Activated CD4-positive, alpha-beta T cell treated with anti-CD3 and anti-CD28 coated beads for 4 hours (primary cell): ENCODE measurements around the gene IL17RB.

Source experiments
- DNase-seq, 2 donors: peaks; one replicate each; pipeline ENCODE4 v3.0.0-alpha.2; 2020

Gene IL17RB

DNA sequence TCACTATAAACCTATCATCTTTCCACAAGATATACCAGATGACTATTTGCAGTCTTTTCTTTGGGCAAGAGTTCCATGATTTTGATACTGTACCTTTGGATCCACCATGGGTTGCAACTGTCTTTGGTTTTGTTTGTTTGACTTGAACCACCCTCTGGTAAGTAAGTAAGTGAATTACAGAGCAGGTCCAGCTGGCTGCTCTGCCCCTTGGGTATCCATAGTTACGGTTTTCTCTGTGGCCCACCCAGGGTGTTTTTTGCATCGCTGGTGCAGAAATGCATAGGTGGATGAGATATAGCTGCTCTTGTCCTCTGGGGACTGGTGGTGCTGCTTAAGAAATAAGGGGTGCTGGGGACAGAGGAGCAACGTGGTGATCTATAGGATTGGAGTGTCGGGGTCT lies 33.9 kb upstream of the IL17RB start:
- DNase-seq = no peak

DNA sequence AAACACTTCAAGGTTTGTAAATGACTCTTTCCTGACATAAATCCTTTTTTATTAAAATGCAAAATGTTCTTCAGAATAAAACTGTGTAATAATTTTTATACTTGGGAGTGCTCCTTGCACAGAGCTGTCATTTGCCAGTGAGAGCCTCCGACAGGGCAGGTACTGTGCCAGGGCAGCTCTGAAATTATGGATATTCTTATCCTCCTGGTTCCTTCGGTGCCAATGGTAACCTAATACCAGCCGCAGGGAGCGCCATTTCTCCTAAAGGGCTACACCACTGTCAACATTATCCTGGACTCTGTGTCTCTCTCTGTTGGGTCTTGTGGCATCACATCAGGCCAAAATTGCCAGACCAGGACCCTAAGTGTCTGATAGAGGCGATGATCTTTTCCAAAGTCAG lies 33.1 kb upstream of the IL17RB start:
- DNase-seq = no peak

DNA sequence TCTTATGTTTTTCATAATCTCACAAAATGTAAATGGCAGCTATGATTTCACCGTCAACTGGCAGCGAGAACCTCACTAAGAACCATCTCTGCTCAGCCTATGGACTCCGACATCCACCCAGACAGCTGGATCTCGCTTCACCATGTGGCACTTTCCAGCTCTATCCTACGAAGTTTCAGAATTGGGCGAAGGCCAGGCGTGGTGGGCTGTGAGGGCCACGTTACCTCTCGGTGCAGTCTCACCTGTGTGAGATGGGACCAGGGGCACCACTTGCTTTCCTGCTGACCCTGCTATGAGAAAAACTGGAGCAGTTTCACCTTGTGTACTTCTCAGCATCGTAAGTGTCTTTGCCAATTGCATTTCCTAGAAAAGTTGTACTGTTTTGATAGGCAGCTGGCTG lies 32.5 kb upstream of the IL17RB start:
- DNase-seq = no peak

DNA sequence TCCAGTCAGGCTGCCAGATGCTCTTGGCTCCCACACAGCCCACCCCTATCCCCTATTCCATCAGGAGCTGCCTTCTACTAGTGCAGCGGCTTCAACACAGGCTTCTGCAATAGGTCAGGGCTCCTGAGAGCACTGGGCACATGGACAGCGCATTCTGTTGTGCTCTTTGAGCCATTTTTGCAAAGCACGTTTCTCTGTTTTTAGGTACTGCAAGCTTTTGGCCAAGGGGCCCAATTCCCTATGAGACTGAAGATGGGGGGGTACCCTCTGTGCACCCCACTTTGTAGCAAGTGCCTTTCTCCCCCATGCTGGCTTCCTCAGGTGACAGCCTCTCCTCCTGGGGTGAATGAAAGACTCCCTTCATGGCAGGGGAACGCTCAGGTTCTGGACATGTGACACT lies 31.3 kb upstream of the IL17RB start:
- DNase-seq = no peak

DNA sequence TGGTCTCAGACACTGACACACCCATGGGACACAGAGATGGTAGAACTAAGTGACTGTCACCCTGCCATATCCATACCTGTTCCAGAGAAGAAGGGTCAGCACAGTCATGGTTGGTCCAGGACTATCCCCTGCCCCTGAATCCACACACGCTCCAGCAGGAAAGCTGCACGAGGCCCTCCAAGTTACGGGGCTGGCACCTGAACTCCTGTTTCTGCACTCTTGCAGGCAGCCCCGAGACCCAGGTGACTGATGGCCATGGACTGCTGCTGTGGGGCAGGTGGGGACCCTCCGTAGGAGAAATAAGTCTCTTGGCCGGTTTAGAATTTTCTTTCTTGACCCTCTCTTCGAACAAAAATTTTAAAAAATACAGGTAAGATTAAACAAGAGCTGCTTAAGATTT lies 30.7 kb upstream of the IL17RB start:
- DNase-seq = no peak

DNA sequence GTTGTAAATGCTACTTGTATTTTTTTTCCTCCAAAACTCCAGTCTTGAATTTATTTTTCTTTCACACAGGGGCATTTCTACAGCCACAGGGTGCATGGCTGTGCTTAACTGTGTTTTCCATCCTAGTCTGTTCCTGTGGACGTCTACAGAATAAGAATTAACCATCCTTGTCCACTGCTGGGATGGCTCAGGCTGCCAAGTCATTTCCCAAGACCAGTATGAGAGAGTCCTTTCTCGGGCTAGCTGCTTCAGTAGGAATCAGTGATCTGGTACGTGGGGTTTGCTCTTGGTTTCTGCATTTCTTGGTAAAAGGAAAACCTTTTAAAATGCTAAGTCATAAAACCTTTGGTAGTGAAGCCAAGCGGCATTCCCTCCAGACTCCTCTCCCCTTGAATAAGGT lies 29.9 kb upstream of the IL17RB start:
- DNase-seq = no peak

DNA sequence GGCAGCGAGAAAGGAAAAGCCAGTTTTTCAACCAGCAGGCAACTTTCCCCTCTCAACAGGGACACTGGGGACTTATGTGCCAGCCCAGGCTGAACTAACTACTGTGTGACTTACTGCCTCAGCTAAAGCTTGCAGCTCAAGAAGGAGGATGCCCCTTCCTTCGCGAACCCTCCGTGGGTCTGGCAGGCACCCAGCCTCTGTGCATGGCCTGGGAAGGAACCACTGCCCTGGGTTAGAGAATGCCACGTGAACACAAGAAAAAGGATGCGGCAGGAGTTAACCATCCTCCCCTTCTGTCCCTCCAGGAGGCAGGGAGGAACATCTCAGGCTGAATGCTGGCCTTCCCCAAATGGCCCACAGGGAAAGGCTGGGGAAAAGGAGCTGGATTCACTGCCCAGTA lies 29.2 kb upstream of the IL17RB start:
- DNase-seq = no peak

DNA sequence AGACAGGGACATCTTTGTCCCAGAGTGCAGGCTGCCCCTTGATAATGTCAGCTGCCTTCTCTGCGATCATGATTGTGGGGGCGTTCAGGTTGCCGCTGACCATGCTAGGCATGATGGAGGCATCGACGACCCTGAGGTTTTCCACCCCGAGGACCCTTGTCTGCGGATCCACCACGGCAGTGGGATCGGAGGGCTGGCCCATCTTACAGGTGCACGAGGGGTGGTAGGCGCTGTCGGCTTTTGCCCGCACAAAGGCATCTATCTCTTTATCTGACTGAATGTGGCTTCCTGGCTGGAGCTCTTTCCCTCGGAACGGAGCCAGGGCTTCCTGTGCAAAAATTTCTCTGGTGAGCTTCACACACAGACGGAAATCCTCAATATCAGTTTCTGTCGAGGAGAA lies 28.6 kb upstream of the IL17RB start:
- DNase-seq = no peak

DNA sequence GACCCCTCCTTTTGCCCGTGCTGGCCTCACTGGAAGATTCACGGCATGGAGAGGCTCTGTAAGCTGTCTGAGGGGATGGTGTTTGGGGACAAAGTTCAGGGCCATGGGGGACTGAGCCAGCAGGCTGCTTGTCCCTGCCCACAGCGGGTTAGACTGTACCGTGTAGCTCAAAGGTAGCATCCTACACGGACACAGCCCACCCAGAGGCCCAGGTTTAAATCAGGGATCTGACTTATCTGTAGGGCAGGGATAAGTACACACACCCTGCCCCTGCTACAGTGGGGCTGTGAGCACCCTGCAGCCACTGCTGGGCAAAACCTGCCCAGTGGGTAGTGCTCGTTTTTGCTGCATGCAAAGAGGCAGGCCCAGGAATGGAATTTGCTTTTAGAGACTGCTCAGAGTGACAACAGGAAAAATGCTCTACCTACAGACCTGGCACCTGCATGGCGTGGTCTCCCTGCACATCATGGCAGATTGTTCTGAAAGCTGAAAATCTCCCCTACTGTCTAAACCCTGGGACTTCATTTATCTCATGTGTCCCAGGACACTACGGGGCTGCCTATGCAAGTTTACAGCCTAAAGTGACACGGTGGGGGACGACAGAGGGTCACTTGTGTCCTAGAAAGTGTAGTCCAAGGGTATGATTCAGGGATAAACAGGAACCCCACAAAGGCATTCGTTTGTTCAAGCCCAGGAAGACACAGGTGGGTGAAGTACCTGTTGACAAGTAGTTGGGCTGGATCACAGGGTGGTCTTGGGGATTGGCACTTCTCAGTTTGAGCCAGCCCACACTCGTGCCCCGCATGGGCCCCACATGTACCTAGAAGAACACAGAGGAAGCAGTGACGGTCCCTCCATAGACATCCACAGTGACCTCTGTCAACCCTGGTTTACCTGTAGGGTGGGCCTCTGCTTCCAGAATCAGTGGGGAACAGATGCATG lies 27.9 kb upstream of the IL17RB start:
- no peak for DNase-seq

DNA sequence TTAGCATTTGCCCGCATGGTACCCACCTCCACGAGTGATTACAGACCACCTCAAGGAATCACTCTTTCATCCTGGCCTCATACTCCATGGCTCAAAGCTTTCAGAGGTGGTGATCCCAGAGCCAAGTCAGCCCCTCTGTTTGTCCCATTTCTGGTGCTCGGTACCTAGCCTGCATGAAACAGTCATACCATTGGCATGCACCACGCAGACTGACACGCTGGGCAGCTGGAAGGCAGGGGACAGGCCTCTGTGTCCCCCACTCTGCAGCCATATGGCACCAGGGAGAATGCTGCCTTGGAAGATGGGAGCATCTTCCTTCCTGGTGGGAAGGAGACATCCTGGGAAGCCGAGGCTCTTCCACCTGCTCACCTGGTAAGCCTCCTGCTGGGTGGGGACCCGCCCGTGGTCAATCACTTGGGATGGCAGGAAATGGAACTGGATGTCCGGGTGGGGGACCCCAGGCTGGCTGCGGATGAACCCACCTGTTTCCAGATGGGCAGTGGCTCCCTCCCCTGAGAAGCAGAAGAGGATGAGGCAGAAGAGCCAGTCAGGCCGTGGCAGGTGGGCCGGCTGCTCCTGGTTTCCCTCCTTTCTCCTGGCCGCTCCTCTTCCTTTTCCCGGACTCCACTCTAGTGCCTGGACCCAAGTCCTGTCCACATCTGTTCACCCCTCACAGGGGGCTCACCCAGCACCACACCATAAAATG lies 27.1 kb upstream of the IL17RB start:
- no peak for DNase-seq

DNA sequence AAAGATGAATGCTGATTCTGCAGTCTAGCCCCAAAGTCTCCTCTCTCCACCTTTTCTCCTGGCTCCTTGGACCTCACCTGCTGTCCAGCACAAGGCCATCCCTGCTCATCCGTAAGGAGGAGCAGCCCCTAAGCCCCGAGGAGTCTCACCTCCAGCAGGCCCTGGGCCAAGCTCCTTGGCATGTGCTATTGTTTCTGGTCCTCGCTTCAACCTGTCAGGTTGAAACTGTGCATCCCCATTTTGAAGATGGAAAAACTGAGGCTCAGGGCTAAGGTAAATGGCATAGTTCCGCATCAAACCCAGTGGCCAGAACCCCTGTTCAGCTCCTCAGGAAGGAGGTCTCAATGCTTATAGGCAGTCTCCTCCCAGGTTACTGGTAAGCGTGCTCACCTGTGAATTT lies 26.3 kb upstream of the IL17RB start:
- DNase-seq = no peak

DNA sequence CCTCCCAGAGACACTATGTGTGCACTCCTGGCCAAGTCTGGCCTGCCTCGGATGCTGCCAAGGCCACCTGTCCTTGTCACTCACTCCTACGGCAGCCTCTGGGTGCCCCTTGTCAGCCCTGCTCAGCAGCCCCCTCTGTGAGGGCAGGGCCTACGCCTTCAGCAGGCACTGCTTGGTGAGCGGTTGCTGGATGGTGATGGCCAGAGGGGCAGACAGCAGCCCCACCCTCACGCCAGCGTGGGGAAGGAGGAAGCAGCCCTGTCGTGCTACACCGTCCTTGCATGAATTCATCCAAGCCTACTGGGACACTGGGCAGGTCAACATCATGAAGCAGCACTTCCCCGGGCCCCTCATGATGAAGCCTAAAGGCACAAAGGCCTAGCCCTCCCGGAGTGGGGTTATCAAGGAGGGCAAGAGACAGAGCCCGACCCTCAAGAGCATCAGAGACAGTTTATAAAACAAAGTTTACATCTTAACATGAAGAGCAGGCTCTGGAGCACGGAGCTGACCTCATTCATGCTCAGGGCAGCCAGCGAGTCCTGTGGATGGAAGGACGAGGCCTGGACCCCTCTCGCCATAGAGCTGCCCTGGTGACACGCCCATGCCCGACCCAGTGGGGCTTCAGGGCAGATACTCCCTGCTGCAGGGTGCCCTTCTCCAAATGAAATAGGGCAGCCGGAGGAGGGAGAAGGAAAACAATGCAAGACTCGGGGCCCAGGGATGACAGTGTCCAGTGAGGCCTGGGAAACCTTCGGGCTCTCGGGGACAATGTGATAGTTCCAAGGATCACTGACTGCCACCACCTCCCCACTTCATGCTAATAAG lies 25.4 kb upstream of the IL17RB start:
- no peak for DNase-seq

DNA sequence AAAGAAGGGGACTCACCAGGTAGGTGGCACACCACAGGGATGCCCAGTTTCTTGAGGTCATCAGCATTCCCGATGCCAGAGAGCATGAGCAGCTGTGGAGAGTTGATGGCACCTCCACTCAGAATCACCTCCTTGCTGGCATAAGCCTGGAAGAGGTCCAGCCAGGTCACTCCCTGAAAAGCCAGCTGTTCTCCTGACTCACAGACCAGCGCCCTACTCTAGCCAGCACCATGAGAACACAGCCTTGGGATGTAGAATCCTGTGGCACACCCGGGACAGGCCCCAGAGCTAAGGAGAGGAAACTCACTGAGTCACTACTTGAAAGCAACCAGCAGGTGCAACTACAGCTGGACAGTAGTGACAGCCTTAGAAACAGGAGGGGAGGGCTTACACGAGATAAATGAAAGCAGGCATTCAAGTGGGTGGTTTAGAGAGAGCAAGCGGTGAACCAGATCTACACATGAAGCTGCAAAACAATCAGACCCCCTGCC lies 24.7 kb upstream of the IL17RB start:
- DNase-seq = no peak

DNA sequence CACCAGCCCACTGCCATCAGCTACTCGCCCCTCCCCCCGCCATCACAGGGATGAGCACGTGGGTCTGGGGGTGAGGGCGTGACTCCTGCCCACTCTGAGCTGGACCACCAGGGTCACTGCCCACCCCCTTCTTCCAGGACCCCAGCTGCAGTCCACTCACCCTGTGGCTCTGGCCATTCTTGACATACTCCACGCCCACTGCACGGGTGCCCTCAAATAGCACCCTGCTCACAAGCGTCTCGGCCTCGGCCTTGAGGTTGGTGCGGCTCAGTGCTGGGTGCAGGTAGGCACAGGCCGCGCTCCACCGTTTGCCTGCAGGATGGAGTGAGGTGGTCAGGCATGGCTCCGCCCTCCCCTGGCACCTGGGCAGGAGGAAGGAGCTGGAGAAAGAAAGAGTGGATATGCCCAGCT lies 24.0 kb upstream of the IL17RB start:
- DNase-seq = no peak

DNA sequence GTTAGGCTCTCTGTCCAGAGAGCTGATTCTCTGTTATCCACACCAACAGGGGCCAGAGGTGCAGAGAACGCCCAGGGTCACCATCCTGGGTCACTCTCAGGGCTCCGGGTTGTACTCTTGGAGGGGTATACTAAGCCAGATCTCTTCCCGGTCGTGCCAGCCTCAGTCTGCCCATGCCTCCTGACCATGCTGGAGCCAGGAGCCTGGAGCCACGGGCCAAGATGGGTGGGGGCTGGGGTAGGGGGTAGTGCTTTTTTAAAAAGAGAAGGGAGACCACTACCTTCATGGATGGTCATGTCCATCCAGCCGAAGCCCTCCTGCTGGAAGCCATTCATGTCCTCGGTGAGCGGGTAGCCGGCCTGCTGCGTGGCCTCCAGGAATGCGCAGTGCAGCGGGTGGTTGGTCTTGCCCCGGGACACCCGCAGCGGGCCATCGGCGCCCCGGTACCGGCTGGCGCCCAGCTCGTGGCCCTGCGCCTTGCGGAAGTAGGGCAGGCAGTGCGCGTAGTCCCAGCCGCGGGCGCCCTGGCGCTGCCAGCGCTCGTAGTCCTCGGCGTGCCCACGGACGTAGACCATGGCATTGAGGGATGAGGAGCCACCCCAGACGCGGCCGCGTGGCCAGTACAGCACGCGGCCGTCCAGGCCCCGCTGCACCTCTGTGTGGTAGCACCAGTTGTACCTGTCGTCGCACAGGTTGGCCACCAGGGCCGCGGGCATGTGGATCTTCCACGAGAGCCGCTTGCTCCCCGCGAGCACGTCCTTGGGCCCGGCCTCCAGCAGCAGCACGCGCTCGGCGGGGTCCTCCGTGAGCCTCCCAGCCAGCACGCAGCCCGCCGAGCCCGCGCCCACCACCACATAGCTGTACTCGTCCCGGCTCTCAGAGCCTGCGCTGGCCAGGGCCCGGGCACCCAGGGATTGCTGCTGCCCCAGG lies 23.1 kb upstream of the IL17RB start:
- DNase-seq = no peak

DNA sequence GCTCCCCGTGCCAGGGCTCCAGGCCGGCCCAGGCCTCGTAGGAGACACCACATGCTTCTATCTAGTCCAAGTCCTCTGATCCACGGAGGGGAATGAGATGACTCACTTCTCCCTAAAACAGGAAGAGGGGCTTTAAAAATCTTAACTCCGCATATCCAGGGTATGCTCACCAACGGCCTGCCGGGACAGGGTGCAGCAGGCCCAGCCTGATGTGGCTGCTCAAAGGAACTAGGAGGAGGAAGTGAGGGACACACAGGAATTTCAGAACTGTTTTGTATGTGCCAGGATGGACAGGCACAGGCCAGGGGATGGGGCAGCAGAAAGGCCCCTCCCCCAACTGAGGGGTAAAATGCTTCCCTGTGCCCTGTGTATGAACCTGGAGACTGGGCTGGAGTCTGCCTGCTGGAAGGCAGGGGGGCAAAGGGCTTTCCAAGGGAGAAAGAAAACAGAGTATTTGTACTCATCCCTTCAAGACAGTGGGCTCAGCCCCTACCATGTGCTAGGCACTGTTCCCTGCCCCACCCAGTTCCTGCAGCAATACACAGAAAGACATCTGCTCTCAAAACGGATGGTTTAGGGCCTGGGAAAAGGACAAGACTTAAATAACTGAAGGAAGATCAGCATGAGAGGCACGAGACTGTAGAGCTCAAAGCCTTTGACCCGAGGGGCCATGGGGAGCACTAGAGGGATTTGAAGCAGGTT lies 22.3 kb upstream of the IL17RB start:
- no peak for DNase-seq

DNA sequence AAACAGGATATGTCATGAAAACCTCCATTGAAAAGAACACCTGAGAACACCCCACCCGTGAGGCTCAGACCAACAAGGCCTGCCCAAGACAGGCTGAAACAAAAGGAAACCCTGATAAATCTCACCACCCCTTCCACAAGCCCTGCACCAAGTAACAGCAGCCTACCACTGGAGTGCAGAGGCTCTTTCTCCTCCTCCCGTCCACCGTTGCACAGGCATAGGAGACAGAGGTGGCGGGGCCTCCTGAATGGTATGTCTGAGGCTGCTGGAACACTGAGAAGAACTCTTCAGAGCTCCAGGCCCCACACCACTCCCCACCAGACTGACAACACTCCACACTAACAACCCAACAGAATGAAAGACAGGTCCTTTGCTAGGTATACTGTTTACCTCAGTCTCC lies 21.6 kb upstream of the IL17RB start:
- no peak for DNase-seq

DNA sequence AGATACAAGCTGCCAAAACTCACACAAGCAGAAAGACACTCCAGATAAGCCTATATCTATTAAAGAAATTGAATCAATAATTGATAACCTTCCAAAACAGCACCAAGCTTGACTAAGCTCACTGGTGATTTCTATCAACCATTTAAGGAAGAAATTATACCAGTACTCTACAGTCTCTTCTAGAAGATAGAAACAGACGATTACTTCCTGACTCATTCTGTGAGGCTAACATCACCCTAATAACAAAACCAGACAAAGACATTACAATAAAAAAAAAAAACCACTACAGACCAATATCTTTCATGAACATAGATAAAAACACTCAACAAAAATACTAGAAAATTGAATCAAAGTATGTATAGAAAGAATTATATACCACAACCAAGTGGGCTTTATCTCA lies 20.3 kb upstream of the IL17RB start:
- no peak for DNase-seq

DNA sequence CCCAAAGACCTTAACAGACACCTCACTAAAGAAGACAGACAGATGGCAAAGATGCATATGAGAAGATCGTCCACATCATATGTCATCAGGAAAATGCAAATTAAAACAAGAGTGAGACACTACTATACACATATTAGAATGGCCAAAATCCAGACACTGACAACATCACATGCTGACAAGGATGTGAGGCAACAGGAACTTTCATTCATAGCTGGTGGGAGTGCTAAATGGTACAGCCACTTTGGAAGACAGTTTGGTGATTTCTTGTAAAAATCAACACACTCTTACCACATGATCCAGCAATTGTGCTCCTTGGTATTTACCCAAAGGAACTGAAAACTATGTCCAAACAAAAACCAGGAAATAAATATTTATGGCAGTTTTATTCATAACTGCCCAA lies 17.8 kb upstream of the IL17RB start:
- DNase-seq = no peak

DNA sequence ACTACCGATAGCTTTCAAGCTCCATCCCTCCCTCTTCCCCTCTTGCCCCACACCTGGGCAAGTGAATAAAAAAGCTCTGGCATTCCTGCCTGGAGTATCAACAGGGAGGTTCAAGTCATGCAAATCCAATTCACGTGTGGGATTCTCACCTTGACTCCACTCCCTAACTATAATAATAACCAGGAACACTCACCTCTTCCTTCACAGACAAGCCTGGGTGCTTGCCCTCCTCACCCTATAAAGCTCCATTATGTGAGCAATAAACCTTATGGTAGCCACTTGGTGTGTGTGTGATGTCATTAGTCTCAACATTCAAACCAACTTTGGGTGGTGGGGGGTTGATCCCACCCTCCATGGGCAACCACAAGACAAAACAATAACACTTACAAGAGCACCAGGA lies 16.8 kb upstream of the IL17RB start:
- no peak for DNase-seq

DNA sequence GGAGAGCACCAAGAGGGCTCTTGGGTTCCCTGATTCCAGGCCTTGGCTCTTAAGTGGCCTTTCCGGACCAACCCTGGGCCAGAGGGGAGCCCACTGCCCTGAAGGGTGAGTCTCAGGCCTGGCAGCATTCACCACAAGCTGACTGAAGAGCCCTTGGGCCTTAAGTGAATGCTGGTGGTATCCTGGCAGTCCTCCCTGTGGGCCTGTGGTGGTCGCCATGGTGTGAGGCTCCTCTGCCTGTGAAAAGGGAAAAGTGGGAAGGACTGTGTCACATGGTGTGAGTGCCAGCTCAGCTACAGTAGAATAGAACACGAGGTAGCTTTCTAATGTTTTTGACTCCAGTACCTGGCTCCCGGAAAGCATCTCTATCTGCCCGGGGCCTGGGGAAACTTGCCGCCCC lies 15.4 kb upstream of the IL17RB start:
- DNase-seq = no peak
